BLaER1 treated with 17β-estradiol and CSF1 and Interleukin-3, amounts not matched to agents 10 nM and 100 nM (cell line): ENCODE measurements around the gene CRACDL.

Experiments
- H3K27ac ChIP-seq, 11 experiments: shearing (Covaris generic); formaldehyde crosslinking; 2 replicates each; pipeline ENCODE4 v1.8.1; 2022
- H3K27me3 ChIP-seq, 11 experiments: shearing (Covaris generic); formaldehyde crosslinking; 2 replicates each; pipeline ENCODE4 v1.8.1; 2022
- H3K36me3 ChIP-seq, 11 experiments: shearing (Covaris generic); formaldehyde crosslinking; 2 replicates each; pipeline ENCODE4 v1.8.1; 2022
- H3K4me1 ChIP-seq, 10 experiments: shearing (Covaris generic); formaldehyde crosslinking; 2 replicates each; pipeline ENCODE4 v1.8.1; 2022
- H3K4me2 ChIP-seq, 11 experiments: shearing (Covaris generic); formaldehyde crosslinking; 2 replicates each; pipeline ENCODE4 v1.8.1; 2022
- H3K4me3 ChIP-seq, 10 experiments: shearing (Covaris generic); formaldehyde crosslinking; 2 replicates each; pipeline ENCODE4 v1.8.1; 2022
- H3K9ac ChIP-seq, 11 experiments: shearing (Covaris generic); formaldehyde crosslinking; 2 replicates each; pipeline ENCODE4 v1.8.1; 2022
- H3K9me3 ChIP-seq, 11 experiments: shearing (Covaris generic); formaldehyde crosslinking; replicated peaks in 1 of 11; 2 replicates each; pipeline ENCODE4 v1.8.1; 2022
- H4K20me1 ChIP-seq, 11 experiments: shearing (Covaris generic); formaldehyde crosslinking; 2 replicates each; pipeline ENCODE4 v1.8.1; 2022
- Cebpa-rat ChIP-seq, 11 experiments: shearing (Covaris generic); IDR thresholded peaks; 2 replicates each; pipeline ENCODE4 v1.8.1; 2022

CRACDL gene

GRCh38 chr2:98809878-98810587 lies 126.0 kb downstream of the CRACDL start:
- Histone ChIP-seq H3K4me1 (peaks cover 9 to 37% (median 30%) of the 10 kb centered on the region in 10 experiments; a peak in 18 of 20 replicates), H3K36me3 (no peaks in the 10 kb centered on the region), H3K27me3 (no peaks in the 10 kb centered on the region), H4K20me1 (no peaks in the 10 kb centered on the region), H3K9me3 (peaks cover 0 to 17% (median 9%) of the 10 kb centered on the region in 11 experiments; a peak in 14 of 22 replicates), H3K4me3 (no peak overlapping the region), H3K27ac (no peak overlapping the region), H3K4me2 (0 out of 22 replicates have a peak overlapping the region, but pooled peaks of 1 of the 11 experiments have one; percentile 24), H3K9ac (no peak overlapping the region)
- no peak for TF ChIP-seq Cebpa-rat (IDR thresholded peaks at IDR 0.05)

GRCh38 chr2:98809116-98809515 lies 126.9 kb downstream of the CRACDL start:
- Histone ChIP-seq H3K9ac (no peak overlapping the region), H3K27me3 (no peaks in the 10 kb centered on the region), H3K27ac (no peak overlapping the region), H3K4me3 (no peak overlapping the region), H3K4me2 (no peak overlapping the region), H3K36me3 (no peaks in the 10 kb centered on the region), H4K20me1 (no peaks in the 10 kb centered on the region), H3K9me3 (peaks cover 0 to 17% (median 9%) of the 10 kb centered on the region in 11 experiments; a peak in 14 of 22 replicates), H3K4me1 (peaks cover 9 to 47% (median 39%) of the 10 kb centered on the region in 10 experiments; a peak in 18 of 20 replicates)
- no peak for TF ChIP-seq Cebpa-rat (IDR thresholded peaks at IDR 0.05)

GRCh38 chr2:98808546-98808945 lies 127.5 kb downstream of the CRACDL start:
- TF ChIP-seq Cebpa-rat (IDR thresholded peaks at IDR 0.05) = no peak
- no peaks in the 10 kb centered on the region for H3K27me3 ChIP-seq
- H3K9me3 ChIP-seq = peaks cover 0 to 17% (median 9%) of the 10 kb centered on the region in 11 experiments; a peak in 14 of 22 replicates
- peaks cover 9 to 50% (median 41%) of the 10 kb centered on the region in 10 experiments; a peak in 18 of 20 replicates for H3K4me1 ChIP-seq
- H3K4me3 ChIP-seq = no peak overlapping the region
- H3K9ac ChIP-seq = no peak overlapping the region
- 0 out of 22 replicates have a peak overlapping the region, but pooled peaks of 1 of the 11 experiments have one; percentile 6 for H3K27ac ChIP-seq
- H3K36me3 ChIP-seq = no peaks in the 10 kb centered on the region
- H3K4me2 ChIP-seq = peak overlapping the region in 1 of 11 experiments; percentile 78; a peak in 1 of 22 replicates
- H4K20me1 ChIP-seq = no peaks in the 10 kb centered on the region

GRCh38 chr2:98807929-98808328 lies 128.1 kb downstream of the CRACDL start:
- Histone ChIP-seq H3K4me1 (peaks cover 9 to 50% (median 42%) of the 10 kb centered on the region in 10 experiments; a peak in 18 of 20 replicates), H3K4me2 (peak overlapping the region in 4 of 11 experiments; percentile 78 to 91 (median 90); a peak in 8 of 22 replicates), H3K36me3 (no peaks in the 10 kb centered on the region), H3K9ac (no peak overlapping the region), H4K20me1 (no peaks in the 10 kb centered on the region), H3K9me3 (peaks cover 0 to 14% (median 9%) of the 10 kb centered on the region in 11 experiments; a peak in 14 of 22 replicates), H3K27ac (0 out of 22 replicates have a peak overlapping the region, but pooled peaks of 1 of the 11 experiments have one; percentile 6), H3K27me3 (no peaks in the 10 kb centered on the region), H3K4me3 (no peak overlapping the region)
- no peak for TF ChIP-seq Cebpa-rat (IDR thresholded peaks at IDR 0.05)

- H3K9me3 ChIP-seq = peaks cover 0 to 8% (median 7%) of the 10 kb centered on the region in 11 experiments; a peak in 13 of 22 replicates
- H3K4me3 ChIP-seq = no peak overlapping the region
- no peaks in the 10 kb centered on the region for H4K20me1 ChIP-seq
- peaks cover 9 to 50% (median 42%) of the 10 kb centered on the region in 10 experiments; a peak in 18 of 20 replicates for H3K4me1 ChIP-seq
- no peak overlapping the region for H3K9ac ChIP-seq
- H3K4me2 ChIP-seq = peak overlapping the region in 7 of 11 experiments; percentile 17 to 91 (median 81); a peak in 14 of 22 replicates
- TF ChIP-seq Cebpa-rat (IDR thresholded peaks at IDR 0.05) = no peak
- no peaks in the 10 kb centered on the region for H3K27me3 ChIP-seq
- H3K27ac ChIP-seq = peak overlapping the region in 5 of 11 experiments; percentile 5 to 71 (median 42); a peak in 1 of 22 replicates
- no peaks in the 10 kb centered on the region for H3K36me3 ChIP-seq
Measured at GRCh38 chr2:98807221-98807620, 128.8 kb downstream of the CRACDL start.

- H3K27me3 ChIP-seq = no peaks in the 10 kb centered on the region
- H3K9me3 ChIP-seq = 0 out of 22 replicates have a peak, but pooled peaks cover 0 to 4% (median 0%) of the 10 kb centered on the region in 11 experiments
- no peaks in the 10 kb centered on the region for H4K20me1 ChIP-seq
- H3K27ac ChIP-seq = peak overlapping the region in 10 of 11 experiments; percentile 30 to 83 (median 67); a peak in 18 of 22 replicates
- H3K9ac ChIP-seq = peak overlapping the region in 5 of 11 experiments; percentile 5 to 65 (median 45); a peak in 8 of 22 replicates
- no peak for TF ChIP-seq Cebpa-rat (IDR thresholded peaks at IDR 0.05)
- peak overlapping the region in 9 of 11 experiments; percentile 33 to 91 (median 78); a peak in 17 of 22 replicates for H3K4me2 ChIP-seq
- H3K4me3 ChIP-seq = no peak overlapping the region
- H3K4me1 ChIP-seq = peaks cover 9 to 50% (median 42%) of the 10 kb centered on the region in 10 experiments; a peak in 18 of 20 replicates
- no peaks in the 10 kb centered on the region for H3K36me3 ChIP-seq
Measured at GRCh38 chr2:98806236-98806697, 129.8 kb downstream of the CRACDL start.

GRCh38 chr2:98805412-98806171 lies 130.4 kb downstream of the CRACDL start:
- H3K4me2 ChIP-seq = peak overlapping the region in 10 of 11 experiments; percentile 13 to 91 (median 78); a peak in 18 of 22 replicates
- peaks cover 6 to 50% (median 40%) of the 10 kb centered on the region in 10 experiments; a peak in 18 of 20 replicates for H3K4me1 ChIP-seq
- no peaks in the 10 kb centered on the region for H4K20me1 ChIP-seq
- no peaks in the 10 kb centered on the region for H3K27me3 ChIP-seq
- peak in 9 of 11 experiments; percentile 42 to 94 (median 86); a peak in 14 of 22 replicates for TF ChIP-seq Cebpa-rat (IDR thresholded peaks at IDR 0.05)
- H3K27ac ChIP-seq = peak overlapping the region in 10 of 11 experiments; percentile 30 to 83 (median 67); a peak in 18 of 22 replicates
- no peaks in the 10 kb centered on the region for H3K36me3 ChIP-seq
- H3K9ac ChIP-seq = peak overlapping the region in 9 of 11 experiments; percentile 5 to 65 (median 40); a peak in 10 of 22 replicates
- H3K9me3 ChIP-seq = 0 out of 22 replicates have a peak, but pooled peaks cover 0 to 4% (median 0%) of the 10 kb centered on the region in 11 experiments
- no peak overlapping the region for H3K4me3 ChIP-seq

GRCh38 chr2:98804736-98805135 lies 131.3 kb downstream of the CRACDL start:
- TF ChIP-seq Cebpa-rat (IDR thresholded peaks at IDR 0.05) = no peak
- peak overlapping the region in 7 of 11 experiments; percentile 34 to 83 (median 73); a peak in 12 of 22 replicates for H3K27ac ChIP-seq

More at GRCh38 chr2:98804736-98805135, 131.3 kb downstream of the CRACDL start:
- no peaks in the 10 kb centered on the region for H3K36me3 ChIP-seq
- peaks cover 5 to 50% (median 39%) of the 10 kb centered on the region in 10 experiments; a peak in 17 of 20 replicates for H3K4me1 ChIP-seq
- peak overlapping the region in 5 of 11 experiments; percentile 6 to 65 (median 9); a peak in 6 of 22 replicates for H3K9ac ChIP-seq
- no peaks in the 10 kb centered on the region for H4K20me1 ChIP-seq
- H3K4me2 ChIP-seq = peak overlapping the region in 9 of 11 experiments; percentile 33 to 91 (median 78); a peak in 16 of 22 replicates
- H3K4me3 ChIP-seq = no peak overlapping the region
- H3K27me3 ChIP-seq = no peaks in the 10 kb centered on the region
- H3K9me3 ChIP-seq = 0 out of 22 replicates have a peak, but pooled peaks cover 0 to 4% (median 0%) of the 10 kb centered on the region in 11 experiments
